ENCODE data around the gene PLEKHH2. TPM values are rescaled to one million over a fixed set of nuclear protein-coding genes. Genes with fewer than 3 reads are reported as not detected.

Gene PLEKHH2
- total RNA-seq, 3 donors from 2014 or later = 42.1 to 67.2 (median 63.5) TPM

GRCh38 chr2:43611987-43612894 lies 24.8 kb upstream of the PLEKHH2 start:
- H3K27ac ChIP-seq = peak overlapping the region in 1 of 2 donors; percentile 57
- peak; percentile 57 for DNase-seq (ENCODE audit: low spot score in 2 of 2)

GRCh38 chr2:43612944-43613343 lies 24.1 kb upstream of the PLEKHH2 start:
- Histone ChIP-seq H3K9me3 (no peaks in the 10 kb centered on the region), H3K4me3 (no peak overlapping the region), H3K36me3 (no peaks in the 10 kb centered on the region), H3K27me3 (no peaks in the 10 kb centered on the region), H3K27ac (peak overlapping the region in 1 of 2 donors; percentile 57), H3K4me1 (no peaks in the 10 kb centered on the region)
- DNase-seq (ENCODE audit: low spot score in 2 of 2) = no peak
- intact Hi-C loops (cut with DNase I; ENCODE audit: low total_unique reads) = no loop called here
- TF ChIP-seq POLR2AphosphoS5 (IDR thresholded peaks at IDR 0.05) = peak in 1 of 3 donors; percentile 35
- no peak for TF ChIP-seq POLR2A (IDR thresholded peaks at IDR 0.05)

More at GRCh38 chr2:43611987-43612894, 24.8 kb upstream of the PLEKHH2 start:
- Histone ChIP-seq H3K36me3 (no peaks in the 10 kb centered on the region), H3K27me3 (no peaks in the 10 kb centered on the region), H3K4me3 (no peak overlapping the region), H3K4me1 (no peaks in the 10 kb centered on the region), H3K9me3 (no peaks in the 10 kb centered on the region)
- intact Hi-C loops (cut with DNase I; ENCODE audit: low total_unique reads) = no loop called here
- peak; percentile 62 to 65 (median 62) for TF ChIP-seq CTCF (IDR thresholded peaks at IDR 0.05)
- no peak for TF ChIP-seq POLR2A (IDR thresholded peaks at IDR 0.05)

DNA sequence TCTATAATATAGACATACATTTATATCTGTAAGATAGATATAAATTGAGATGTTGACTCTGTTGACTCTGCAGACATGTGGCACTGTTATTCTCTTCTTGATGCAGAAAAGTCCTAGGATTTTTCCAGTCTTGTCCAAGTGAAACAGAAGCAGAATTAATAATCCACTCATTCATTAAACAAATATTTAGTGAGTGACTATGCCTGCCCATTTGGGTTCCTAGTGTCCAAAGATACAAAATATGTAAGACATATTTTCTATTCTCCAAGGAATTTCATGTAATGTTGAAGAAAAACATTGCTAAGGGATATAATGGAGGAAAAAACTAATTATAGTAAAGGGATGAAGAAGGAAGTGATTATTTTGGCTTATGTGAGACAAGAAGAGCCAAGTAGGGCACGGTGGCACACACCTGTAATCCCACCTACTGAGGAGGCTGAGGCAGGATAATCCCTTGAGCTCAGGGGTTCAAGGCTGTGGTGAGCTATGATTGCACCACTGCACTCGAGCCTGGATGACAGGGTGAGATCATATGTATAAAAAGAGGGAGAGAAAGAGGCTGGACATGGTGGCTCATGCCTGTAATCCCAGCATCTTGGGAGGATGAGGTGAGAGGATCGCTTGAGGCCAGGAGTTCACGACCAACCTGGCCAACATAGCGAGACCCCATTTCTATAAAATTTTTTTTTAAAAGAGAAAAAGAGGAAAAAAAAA lies 19.9 kb upstream of the PLEKHH2 start:
- no peak for DNase-seq (ENCODE audit: low spot score in 2 of 2)
- no peaks in the 10 kb centered on the region for H3K4me1 ChIP-seq
- H3K9me3 ChIP-seq = no peaks in the 10 kb centered on the region
- no peak overlapping the region for H3K27ac ChIP-seq
- no peaks in the 10 kb centered on the region for H3K36me3 ChIP-seq
- TF ChIP-seq POLR2A (IDR thresholded peaks at IDR 0.05) (no peak), POLR2AphosphoS5 (IDR thresholded peaks at IDR 0.05) (no peak), CTCF (IDR thresholded peaks at IDR 0.05) (no peak)
- no peaks in the 10 kb centered on the region for H3K27me3 ChIP-seq
- H3K4me3 ChIP-seq = no peak overlapping the region
- intact Hi-C loops (cut with DNase I; ENCODE audit: low total_unique reads) = no loop called here

- intact Hi-C loops (cut with DNase I; ENCODE audit: low total_unique reads) = no loop called here
- no peaks in the 10 kb centered on the region for H3K9me3 ChIP-seq
- no peaks in the 10 kb centered on the region for H3K27me3 ChIP-seq
- TF ChIP-seq POLR2AphosphoS5 (IDR thresholded peaks at IDR 0.05) (no peak), POLR2A (IDR thresholded peaks at IDR 0.05) (no peak), CTCF (IDR thresholded peaks at IDR 0.05) (no peak)
- H3K27ac ChIP-seq = no peak overlapping the region
- H3K4me3 ChIP-seq = no peak overlapping the region
- DNase-seq (ENCODE audit: low spot score in 2 of 2) = no peak
- no peaks in the 10 kb centered on the region for H3K4me1 ChIP-seq
- H3K36me3 ChIP-seq = no peaks in the 10 kb centered on the region
Measured at GRCh38 chr2:43619511-43619910, 17.5 kb upstream of the PLEKHH2 start.

GRCh38 chr2:43622931-43623451 lies 14.1 kb upstream of the PLEKHH2 start:
- DNase-seq (ENCODE audit: low spot score in 2 of 2) = no peak
- TF ChIP-seq CTCF (IDR thresholded peaks at IDR 0.05) (no peak), POLR2AphosphoS5 (IDR thresholded peaks at IDR 0.05) (no peak), POLR2A (IDR thresholded peaks at IDR 0.05) (no peak)
- Histone ChIP-seq H3K9me3 (no peaks in the 10 kb centered on the region), H3K36me3 (no peaks in the 10 kb centered on the region), H3K4me1 (no peaks in the 10 kb centered on the region), H3K4me3 (no peak overlapping the region), H3K27me3 (no peaks in the 10 kb centered on the region), H3K27ac (peak overlapping the region in 1 of 2 donors; percentile 9)
- intact Hi-C loops (cut with DNase I; ENCODE audit: low total_unique reads) = no loop called here

Measured in breast epithelium (tissue), 4 donors.